GM12892 (cell line): ENCODE measurements around the gene SPI1.

ENCODE experiments used
- POLR2A ChIP-seq: IDR thresholded peaks from 2 replicates; pipeline ENCODE4 v1.6.1; 2011; ENCODE audit warnings: low read depth, low read length, control low read depth
- POLR2AphosphoS5 ChIP-seq: IDR thresholded peaks from 2 replicates; pipeline ENCODE4 v1.6.1; 2011; ENCODE audit warnings: low read depth, low read length, control low read depth
- TAF1 ChIP-seq: IDR thresholded peaks from 2 replicates; pipeline ENCODE4 v1.6.1; 2011; ENCODE audit warnings: low read depth, mild to moderate bottlenecking, control low read depth, low read length, borderline replicate concordance

DNA sequence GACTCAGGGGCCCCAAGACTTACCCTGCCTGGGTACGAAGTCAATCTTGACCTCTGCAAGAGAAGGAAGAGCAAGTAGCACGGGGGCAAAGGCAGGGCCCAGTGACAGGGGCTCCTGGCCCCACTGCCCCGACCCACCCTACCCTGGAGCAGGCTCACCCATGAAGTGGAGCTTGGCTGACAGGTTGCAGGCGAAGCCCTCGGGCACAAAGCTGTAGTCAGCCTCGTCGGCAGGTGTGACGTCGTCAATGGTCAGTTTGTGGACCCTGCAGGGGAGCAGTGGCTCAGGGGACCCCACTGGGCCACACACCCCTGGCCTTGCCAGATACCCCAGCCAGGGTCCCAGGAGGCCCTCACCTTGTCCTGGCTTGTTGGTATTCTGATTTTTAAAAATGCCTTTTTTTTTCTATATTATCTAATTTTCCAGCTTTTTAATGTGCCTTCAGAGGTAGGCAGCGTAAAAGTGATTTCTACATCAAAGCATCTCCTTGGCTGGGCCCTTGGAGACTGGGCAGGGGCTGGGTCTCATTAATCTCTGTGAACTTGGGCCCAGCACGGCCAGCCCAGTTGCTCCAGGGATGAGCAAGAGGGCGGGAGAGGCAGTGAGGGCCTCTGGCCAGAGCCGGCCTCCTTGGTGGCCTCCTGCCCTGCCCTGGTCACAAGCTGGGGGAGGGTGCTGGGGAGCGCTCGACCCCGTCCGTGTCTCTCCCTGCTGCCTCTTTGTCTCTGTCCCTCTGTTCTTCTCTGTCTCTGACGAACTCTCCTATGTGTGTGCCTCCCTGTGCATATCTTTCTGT is 37.2 kb downstream of the SPI1 start:
- no peak for TF ChIP-seq POLR2A
- TF ChIP-seq POLR2AphosphoS5, result no peak
- no peak for TF ChIP-seq TAF1
